Measurements from ENCODE around the gene TCEAL1. TPM values are rescaled to one million over a fixed set of nuclear protein-coding genes. Genes with fewer than 3 reads are reported as not detected.
"Not testable (repeated sequence)": the region's sequence is repeated elsewhere in the genome, so short reads cannot be mapped to it uniquely, and the experiment has no call there.

Gene TCEAL1, protein sequence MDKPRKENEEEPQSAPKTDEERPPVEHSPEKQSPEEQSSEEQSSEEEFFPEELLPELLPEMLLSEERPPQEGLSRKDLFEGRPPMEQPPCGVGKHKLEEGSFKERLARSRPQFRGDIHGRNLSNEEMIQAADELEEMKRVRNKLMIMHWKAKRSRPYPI
- 54.0 and 68.4 TPM in 2 replicates for total RNA-seq (2014; rRNA removed)
- polyA plus RNA-seq (2012): 27.2 TPM

DNA sequence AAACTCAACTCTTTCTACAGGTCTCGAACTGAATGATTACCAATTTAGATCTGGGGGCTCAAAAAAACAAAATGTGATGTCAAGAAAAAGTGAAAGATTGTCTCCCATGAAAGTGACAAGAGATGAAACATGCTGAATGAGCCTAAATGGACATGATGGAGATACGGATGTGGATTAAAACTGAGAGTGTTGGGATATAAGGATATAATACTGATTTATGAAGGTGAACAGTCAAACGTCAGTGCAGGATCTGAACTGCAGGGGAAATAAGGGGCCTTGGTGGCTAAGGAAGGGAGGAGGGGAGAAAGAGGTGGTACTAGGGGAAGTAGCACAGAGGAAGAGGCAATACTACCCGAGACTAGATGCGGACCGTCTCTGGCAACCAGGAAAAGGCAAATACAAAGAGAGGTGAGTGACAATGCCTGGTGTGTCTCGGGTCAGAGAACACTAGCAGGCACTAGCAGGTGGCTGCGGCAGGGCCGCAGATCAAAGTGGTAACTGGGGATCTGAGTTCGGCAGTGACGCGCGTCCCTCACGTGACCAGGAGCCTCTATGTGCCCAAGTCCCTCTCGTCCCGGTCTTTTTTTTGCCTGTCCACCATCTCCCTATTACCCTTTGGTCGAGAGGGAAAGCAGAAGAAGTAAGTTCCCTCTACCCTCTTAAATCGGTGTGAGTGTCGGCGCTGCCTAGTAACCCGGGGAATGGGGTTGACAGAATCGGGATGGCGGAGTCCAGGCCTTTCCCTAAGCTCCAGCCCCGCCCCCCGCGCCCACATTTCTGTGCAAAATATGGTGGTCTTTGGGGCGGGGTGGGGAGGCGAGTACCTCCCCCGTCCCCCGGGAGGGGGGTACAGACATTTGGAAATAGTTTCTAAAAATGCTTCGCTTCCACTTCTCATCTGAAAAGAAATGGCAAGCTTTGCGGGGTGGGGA is at the start of gene TCEAL1:
TSS of gene TCEAL1 (plus strand) at position 590 of the 932 bp plus-strand sequence. CDS start 942 bp downstream, outside the sequence.
- peak; percentile 79 for DNase-seq (ENCODE audit: low read depth)

DNA sequence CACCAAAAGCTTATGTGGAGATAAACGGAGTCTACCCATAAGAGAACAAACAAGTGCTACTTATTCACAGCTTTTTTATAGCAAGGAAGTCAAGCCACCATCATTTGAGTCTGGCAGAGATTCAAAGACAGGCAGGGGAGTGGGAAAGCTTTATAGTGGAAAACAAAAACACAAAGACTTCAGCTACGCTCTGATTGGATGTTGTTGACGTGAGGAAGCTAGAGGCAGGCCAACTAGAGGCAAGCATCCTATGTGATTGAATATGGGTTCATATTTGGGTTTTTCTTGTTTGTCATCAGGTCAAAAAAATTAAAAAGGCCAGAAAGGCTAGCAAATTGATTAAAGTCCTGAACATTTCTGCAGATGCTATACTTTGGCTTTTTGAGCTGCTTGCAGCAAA is 44.2 kb upstream of the TCEAL1 start:
- DNase-seq (ENCODE audit: low read depth): peak; percentile 12

DNA sequence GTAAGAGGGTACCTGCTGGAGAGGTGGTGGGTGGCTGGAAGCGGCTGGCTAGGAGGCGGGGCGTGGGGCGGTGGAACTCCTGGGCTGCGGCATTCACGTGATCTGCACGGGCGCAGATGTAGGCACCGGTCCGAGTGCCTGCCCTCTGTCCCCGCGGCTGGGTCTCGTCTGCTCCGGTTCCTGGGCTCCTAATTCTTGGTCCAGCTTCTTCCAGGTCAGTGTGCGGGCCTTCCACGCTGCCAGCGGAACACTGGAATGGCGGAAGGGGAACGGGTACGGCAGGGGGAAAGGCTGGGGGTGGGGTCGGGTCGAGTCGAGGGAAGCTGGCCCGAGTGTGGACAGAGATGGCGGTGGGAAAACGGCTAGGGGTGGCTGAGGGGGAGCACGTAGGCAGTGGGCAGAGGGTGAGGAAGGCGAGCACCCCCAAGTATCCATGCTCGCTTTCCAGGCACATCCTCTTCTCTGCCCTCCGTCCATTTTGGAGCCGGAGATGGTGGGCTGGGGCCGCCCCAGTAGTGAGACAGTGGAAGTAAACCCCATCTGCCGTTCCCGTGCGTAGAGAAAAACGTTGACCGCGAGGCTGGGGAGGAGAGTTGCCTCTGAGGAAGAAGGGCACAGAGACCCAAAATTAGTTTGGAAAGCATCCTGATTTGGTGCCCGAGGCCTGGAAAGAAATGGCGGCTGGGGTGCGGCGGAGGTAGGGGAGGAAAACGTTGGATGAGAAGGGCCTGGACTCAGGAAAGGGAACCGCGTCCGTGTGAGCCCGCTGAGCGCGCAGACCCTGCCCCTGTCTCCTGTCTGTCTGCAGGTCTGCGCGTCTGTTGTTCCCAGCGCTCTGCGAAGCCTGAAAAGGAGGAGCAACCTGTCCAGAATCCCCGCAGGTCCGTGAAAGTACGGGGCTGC is 43.1 kb upstream of the TCEAL1 start, which contains the start of gene TCEAL4:
TSS of gene TCEAL4 (plus strand) at position 105 of the 903 bp plus-strand sequence. CDS start 1,161 bp downstream, outside the sequence.
- DNase-seq (ENCODE audit: low read depth): peak; percentile 28

DNA sequence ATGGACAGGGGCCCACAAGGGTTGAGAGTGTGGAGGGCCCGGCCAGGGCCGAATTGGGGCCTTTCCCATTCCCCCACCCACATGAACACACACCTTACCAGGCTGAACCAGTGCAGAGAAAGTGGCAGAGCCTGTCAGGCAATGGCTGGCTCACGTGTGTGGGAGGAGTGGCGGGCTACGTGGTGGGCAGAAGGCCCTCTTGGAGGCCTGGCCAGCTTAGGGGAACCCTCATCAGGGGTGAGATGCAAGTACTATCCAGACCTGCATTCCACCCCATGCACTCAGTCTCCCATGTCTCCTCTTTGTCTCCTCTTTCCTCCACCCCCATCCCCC is 42.5 kb upstream of the TCEAL1 start:
- DNase-seq (ENCODE audit: low read depth): peak; percentile 5

DNA sequence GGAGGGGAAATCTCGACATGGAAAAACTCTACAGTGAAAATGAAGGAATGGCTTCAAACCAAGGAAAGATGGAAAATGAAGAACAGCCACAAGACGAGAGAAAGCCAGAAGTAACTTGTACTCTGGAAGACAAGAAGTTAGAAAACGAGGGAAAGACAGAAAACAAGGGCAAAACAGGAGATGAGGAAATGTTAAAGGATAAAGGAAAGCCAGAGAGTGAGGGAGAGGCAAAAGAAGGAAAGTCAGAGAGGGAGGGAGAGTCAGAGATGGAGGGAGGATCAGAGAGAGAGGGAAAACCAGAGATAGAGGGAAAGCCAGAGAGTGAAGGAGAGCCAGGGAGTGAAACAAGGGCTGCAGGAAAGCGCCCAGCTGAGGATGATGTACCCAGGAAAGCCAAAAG is 42.1 kb upstream of the TCEAL1 start:
- no peak for DNase-seq (ENCODE audit: low read depth)

DNA sequence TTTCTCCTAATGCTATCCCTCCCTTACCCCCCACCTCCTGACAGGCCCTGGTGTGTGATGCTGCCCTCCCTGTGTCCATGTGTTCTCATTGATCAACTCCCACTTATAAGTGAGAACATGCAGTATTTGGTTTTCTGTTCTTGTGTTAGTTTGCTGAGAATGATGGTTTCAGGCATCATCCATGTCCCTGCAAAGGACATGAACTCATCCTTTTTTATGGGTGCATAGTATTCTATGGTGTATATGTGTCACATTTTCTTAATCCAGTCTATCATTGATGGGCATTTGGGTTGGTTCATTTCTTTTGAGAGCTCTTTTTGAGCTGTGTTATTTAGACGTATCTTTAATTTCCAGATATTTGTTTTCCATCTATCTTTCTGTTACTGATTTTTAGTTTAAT is 36.5 kb upstream of the TCEAL1 start:
- DNase-seq (ENCODE audit: low read depth): not testable (repeated sequence)

DNA sequence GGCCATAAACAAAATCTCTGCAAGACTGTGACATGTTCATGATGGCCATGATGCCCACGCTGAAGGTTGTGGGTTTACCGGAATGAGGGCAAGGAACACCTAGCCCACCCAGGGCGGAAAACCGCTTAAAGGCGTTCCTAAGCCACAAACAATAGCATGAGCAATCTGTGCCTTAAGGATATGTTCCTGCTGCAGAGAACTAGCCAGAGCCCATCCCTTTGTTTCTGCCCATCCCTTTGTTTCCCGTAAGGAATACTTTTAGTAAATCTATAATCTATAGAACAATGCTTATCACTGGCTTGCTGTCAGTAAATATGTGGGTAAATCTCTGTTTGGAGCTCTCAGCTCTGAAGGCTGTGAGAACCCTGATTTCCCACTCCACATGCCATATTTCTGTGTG is 33.6 kb upstream of the TCEAL1 start:
- DNase-seq (ENCODE audit: low read depth): not testable (repeated sequence)

DNA sequence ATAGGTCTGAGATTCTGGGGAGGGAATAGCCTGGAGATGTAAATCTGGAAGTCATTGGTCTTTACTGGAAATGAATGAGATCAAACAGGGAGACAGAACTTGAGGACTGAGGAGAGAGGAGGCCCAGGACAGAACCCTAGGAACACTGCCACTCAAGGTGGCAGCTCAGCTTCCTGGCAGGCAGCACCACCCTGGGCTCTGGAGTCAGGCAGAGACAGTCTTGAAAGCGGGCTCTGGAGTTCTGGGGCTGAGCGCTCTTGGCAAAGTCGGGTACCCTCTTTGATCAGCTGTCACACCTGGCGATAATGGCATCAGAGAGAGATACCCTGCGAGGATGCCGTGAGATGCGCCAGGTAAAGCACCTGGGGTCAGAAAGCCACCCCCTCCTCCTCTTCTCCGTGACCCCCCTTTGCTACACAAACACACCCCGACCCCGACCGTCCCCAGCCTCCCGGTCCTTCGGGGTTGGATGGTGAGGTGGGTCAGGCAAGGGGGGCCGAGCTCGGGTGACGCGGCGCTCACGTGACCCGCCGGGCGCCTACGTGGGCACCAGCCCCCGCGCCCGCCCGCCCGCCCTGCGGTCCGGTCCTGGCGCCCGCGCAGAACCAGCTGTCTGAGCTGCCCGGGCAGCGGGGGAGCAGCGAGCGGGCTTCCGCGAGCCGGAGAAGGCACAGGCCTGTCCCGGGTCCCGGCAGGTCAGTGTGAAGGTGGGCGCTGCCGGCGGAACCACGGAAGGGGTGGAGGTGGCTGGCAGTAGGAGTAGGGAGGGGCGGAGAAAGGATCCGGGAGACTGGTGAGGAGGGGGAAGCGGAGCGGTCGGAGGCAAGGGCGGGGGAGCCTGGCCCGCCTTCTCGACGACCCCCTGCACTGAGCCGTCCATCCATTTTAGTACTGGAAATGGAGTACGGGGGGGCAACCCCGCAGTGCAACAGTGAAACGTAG is 21.1 kb upstream of the TCEAL1 start, which contains the start of gene TCEAL3:
TSS of gene TCEAL3 (plus strand) at position 600 of the 942 bp plus-strand sequence. CDS start 1,102 bp downstream, outside the sequence.
- peak; percentile 36 for DNase-seq (ENCODE audit: low read depth)

DNA sequence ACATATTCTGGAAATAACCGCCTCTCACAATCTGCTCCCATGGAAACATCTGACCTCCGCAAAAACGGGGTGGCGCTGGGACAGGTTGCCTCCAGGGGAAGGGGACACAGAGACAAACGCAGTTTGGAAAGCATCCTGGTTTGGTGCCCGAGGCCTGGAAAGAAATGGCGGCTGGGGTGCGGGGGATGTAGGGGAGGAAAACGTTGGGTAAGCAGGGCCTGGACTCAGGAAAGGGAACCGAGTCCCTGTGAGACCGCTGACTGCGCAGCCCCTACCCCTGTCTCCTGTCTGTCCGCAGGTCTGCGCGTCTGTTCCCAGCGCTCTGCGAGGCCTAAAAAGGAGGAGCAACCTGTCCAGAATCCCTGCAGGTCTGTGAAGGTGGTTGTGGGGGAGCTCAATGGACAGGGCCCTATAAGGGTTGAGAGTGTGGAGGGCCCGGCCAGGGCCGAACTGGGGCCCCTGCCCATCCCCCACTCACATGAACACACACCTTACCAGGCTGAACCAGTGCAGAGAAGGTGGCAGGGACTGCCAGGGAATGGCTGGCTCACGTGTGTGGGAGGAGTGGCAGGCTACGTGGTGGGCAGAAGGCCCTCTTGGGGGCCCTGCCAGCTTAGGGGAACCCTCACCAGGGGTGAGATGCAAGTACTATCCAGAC is 20.3 kb upstream of the TCEAL1 start:
- no peak for DNase-seq (ENCODE audit: low read depth)

DNA sequence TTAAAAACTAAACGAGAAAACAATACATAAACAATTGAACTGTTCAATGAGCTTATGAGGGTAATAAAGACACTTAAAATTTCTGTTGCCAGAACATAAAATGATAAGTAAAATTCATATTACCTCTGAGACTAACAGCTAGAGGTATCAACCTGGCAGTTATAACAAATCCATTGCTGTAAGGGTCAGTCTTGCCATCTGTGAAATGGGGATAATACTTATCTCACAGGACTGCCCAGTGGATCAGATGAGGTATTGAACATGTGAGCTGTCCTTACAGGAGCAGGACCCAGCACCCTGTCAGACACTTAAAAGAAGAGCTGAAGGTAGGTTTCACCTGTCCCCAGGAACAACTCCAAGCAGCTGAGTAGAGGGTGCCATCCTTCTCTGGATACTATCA is 18.5 kb upstream of the TCEAL1 start:
- DNase-seq (ENCODE audit: low read depth): no peak

DNA sequence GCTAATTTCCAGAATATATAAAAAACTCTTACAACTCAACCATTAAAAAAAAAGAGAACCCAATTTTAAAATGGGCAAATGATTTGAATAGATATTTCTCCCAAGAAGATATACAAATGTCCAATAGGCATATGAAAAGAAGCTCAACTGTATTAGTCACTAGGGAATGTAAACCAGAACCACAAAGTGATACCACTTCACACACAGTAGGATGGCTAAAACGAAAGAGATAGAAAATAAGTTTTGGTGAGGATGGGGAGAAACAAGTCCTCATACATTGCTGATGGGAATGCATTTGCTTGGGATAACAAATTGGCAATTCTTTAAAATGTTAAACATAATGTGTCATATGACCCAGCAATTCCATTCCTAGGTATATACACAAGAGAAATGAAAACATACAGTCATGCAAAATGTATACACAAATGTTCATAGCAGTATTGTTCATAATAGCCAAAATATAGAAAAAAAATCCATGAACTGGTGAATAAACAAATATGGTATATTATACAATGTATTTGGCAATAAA is 15.3 kb upstream of the TCEAL1 start:
- no peak for DNase-seq (ENCODE audit: low read depth)

DNA sequence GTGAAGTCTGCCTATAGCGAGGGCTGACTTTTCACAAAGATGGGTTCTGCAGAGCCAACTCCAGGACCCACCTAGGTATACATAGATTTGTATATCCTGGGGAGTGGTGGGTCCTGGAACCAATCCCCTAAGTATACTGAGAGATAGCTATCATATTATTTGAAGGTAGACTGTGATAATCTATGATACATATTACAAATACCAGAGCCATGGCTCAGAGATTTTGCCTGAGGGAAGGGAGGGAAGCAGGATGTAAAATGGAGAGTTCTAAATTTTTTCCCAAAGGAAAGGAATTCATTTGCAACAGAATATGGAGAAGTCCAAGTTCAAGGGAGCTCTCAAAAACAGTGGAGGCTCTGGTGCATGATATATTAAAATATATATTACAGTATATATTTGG is 13.8 kb upstream of the TCEAL1 start:
- DNase-seq (ENCODE audit: low read depth): no peak

DNA sequence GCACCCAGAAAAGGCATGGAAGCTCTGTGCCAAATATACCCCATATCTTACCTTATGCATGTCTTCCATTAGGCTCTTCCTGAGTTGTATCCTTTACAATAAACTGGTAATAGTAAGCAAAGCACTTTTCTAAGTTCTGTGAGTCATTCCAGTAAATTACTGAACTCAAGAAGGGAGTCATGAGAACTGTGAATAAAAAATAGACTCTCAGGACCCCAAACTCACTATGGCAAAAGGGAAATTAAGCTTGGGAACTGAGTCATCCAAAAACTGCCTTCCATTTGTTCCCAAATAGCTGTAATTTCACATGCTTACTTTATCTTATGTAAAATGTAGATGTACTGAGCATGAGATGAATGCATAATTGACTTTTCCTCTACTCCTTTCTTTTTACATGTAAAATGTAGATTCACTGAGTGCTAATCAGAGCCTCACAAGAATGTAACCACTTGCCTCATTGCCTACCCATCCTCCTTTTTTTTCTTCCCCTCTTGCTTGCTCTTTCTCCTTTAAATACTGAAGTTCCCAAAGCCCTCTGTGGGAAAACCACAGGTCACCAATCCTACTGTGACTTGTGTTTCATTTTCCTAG is 12.9 kb upstream of the TCEAL1 start:
- DNase-seq (ENCODE audit: low read depth): peak; percentile 31

DNA sequence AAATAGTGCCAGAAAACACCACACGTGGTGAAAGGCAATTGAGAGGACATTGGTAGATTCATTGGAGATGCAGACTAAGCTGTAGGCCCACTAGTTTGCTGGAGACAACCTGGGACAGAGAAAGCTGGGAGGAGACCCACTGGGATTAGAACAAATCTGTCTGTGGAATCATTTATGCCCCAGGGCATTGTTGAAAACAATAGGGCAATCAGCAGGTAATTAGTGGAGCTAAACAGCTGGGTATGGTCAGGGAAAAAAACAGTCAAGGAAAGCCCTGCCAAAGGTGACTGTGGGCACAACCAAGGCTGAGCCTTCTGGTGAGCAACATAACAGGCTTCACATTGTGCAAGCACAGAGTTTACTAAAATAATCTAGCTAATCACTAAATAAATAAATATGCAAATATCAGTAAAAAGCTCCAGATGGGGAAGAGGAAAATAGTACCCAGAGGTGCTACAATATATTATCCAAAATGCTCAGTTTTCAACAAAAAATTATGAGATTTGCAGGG is 12.0 kb upstream of the TCEAL1 start:
- no peak for DNase-seq (ENCODE audit: low read depth)

DNA sequence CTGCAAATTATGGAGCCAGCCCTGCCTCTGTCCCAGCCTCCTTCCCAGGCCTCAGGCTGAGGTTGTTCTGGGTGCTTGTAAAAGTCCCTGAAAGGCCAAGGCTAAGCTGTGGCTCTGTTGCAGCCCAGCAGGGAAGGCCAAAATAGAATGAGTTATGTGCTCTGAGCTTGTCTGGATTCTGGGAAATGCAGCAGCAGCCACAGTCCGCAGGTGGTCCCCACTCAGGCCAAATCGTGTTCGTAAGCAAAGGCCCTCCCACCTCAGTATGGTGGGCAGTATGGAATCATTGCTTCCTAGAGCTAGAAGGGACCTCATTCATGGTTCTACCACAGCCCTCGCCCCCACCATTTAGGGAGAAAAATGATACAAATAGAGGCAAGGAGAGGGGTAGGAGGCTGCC is 4.7 kb upstream of the TCEAL1 start:
- DNase-seq (ENCODE audit: low read depth): no peak

DNA sequence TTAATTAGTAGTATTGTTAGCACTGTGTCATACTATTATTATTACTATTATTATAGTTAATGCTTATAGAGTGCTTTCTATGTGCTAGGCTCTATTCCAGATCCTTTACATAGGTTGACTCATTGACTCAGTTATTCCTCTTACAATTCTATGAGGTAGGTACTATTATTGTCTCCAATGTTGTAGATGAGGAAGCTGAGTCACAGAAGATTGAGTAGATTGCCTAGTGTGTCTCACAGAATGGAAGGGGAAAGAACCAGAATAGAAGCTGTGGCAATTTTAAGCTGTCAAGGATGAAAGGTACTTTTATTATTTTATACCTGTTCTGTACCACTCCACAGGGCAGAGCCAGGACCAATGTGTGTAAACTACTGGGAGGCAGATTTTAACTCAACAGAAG is 1.9 kb upstream of the TCEAL1 start:
- DNase-seq (ENCODE audit: low read depth): no peak

DNA sequence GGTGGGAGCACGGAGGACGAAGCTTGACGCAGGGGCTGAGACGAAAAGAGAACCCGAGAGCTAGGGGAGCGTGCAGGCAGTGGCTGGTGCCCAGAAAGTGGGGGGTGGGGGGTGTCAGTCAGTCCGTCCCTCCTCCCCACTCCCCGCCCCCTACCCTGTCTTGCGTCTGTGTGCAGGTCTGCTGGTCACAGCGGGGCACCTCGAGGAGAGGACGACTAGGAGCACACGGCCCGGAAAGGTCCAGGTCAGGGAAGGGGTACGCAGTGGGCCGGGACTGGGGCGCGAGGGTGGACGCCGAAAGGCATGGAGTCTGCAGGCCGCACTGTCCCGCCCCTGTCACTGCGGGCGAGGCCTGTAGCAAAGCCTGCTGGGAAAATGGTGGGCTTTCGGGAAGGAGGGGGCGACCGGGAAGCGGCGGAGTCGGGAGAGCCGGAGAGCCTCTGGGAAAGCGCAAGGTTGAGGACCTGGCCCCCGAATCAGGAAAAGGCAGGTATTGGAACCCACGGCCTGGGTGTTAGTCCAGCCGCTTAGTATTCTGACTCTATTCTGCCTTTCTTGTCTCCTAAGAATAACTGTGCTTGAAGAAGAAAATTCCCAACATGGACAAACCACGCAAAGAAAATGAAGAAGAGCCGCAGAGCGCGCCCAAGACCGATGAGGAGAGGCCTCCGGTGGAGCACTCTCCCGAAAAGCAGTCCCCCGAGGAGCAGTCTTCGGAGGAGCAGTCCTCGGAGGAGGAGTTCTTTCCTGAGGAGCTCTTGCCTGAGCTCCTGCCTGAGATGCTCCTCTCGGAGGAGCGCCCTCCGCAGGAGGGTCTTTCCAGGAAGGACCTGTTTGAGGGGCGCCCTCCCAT is 769 bp downstream of the TCEAL1 start:
- DNase-seq (ENCODE audit: low read depth): peak; percentile 68

DNA sequence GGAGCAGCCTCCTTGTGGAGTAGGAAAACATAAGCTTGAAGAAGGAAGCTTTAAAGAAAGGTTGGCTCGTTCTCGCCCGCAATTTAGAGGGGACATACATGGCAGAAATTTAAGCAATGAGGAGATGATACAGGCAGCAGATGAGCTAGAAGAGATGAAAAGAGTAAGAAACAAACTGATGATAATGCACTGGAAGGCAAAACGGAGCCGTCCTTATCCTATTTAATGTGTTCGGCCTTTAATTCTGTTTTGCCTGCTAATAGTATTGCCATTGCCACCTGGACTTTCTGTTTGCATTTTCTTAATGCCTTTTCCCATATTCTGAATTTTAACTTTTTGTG is 1.4 kb downstream of the TCEAL1 start:
- no peak for DNase-seq (ENCODE audit: low read depth)

Data from LHCN-M2 (cell line).